NCI-H2107 treated with DMSO at 0.1 percent for 48 hours (cell line): ENCODE measurements around the gene RAB31.

Experiments
- DNase-seq: peaks from one replicate; lab custom pipeline; 2025; ENCODE audit not compliant: unreplicated experiment; lab: John Stamatoyannopoulos, UW

RAB31 gene

DNA sequence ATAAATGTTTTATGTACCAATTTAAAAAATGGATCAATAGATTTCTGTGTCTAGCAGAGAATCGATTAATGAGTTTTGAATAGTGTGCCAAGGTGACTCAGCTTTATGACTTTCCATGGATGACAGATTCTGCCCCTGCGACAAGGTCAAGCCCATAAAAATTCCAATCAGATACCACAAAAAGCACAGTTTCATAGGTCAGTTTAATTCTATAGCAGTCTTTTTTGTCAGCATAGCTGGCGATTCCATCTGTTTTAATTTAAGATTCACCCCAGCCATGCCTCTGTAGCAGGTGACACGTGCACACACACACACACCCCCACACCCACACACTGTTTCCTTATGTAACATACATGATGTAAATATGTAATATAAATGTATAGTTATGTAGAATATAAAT is 28.9 kb downstream of the RAB31 start:
- DNase-seq: no peak

DNA sequence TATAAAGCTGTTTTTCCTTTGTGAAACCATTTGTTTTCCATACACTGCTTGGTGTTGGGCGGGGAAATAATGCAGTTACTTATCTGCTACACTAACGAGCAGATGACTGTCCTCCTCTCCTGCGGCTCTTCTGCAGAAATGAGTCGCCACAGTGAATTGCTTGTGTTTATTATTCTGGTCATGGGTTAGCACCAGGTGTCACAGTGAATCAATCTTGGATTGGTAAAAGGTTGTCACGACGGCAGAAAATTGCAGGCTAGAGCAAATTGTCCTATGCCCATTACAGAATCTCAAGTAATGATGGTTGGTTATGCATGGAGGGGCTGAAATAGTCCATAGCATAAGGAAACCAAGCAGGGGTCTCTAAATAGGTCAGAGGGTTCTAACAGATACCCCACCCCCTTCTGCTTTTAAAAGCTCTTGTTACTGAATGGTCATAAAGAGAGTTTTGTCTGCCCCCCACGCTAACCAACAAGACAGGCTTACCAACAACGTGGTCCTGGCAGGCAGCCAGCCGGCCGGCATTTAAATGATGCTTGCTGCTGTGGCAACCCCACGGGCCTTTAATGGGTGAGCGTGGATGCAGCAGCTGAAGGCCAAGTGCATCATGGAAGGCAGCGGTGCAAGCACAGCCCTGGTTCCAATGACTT is 29.5 kb downstream of the RAB31 start:
- no peak for DNase-seq

DNA sequence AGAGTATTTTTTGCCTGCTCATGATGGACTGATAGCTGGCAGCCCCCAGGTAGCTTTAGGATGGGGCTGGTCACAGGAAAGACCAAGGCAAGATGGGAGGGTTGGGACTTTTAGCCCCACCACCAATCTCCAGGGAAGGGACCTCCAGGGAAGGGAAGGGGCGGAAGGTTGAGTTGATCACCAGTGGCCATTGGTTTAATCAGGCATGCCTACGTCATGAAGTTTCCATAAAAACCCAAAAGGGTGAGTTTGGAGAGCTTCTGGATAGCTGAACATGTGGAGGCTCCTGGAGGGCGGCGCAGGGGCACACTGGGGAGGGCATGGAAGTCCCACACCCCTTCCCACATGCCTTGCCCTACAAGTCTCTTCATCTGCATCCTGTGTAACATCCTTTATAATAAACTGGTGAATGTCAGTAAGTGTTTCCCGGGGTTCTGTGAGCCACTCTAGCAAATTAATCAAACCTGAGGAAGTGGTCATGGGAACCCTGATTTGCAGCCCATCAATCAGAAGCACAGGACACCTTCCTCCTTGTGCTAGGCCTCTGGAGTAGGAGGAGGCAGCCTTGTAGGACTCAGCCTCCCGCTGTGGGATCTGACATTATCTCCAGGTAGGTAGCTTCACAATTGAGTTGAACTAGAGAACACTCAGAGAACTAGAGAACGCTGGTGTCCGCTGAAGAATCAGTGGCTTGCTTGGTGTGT is 30.3 kb downstream of the RAB31 start:
- no peak for DNase-seq

DNA sequence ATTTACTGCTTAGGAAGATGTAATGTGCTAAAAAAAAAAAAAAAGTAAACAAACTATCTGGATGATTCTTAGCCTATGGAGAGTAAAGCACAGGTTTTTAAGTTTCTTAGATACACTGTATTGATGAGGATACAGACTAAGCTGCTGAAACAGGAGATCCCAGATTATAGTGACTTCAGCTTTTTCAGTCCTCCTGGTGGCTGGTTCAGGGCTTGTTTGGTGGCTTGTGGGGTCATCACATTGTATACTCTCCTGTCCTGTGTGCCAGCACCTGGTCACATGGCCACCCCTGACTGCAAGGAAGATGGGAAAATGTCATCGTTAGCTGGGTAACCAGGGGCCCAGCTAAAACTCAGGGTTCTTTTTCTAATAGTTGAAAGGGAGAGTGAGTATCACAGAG is 31.4 kb downstream of the RAB31 start:
- no peak for DNase-seq

DNA sequence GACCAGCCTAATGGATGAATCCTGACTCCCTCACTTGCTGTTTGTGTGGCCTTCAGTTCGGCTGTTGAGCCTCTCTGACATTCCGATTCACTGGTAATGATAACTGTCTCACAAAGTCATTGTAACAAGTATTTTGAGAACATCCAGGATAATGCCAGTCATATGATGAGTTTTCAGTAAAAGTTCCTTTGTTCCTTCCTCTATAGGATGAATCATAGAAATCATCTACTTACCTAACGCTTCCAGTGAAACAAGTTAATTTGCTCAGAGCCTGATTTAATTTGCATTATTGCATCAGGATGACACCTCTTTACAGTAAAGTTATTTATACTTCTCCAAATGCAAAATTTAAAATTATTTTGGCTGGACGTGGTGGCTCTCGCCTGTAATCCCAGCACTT is 32.0 kb downstream of the RAB31 start:
- DNase-seq: no peak

DNA sequence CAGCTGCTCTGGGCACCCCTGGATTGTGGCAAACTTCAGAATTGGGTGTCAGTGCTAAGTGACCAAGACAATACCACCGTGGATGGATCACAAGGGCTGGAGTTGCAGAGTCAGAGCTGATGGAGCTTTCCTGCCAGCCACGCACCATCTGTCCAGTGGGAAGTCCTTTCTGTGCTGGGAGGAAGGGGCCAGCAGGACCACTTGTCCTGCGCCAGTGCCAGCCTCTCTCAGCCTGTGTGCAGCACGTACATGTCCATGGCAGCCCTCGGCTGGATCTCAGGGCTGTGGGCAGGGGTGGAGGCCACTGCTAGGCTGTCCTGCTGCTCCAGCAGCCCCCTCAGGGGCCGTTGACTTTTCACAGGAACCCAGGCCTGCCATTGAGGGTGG is 33.3 kb downstream of the RAB31 start:
- DNase-seq: no peak

DNA sequence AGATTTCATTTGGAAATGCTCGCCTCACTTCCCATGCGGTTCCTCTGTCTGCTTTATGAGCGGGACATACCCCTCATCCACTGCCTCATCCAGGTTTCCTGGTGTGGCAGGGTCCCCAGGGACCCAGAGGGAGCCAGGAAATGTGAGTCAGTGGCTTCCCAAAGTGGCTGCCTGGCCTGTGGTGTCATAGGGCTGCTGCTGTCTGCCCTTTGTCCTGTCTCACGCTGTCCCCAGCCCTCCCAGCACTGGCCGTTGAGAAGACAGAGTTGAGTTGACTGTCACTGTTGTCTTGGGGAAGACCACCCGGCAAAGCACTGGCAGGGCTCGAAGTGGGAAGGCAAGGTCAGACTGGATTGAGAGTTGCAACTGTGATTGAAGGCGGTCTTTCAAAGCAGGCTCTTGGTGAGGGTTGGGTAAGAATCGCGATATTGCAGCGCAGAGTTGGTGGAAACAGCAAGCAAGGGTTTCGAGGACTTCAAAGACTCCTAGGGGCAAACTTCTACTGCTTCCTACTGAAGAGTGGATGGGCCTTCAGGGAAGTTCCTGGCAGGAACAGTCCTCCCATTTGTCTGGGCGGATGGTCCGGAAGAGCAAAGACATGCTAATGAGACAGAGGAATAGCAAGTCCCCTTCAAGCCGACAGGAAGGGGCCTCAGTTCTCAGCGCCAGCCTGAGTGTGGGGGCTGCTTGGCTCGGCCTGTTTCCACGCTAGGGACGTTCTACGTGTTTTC is 33.9 kb downstream of the RAB31 start:
- DNase-seq: no peak

DNA sequence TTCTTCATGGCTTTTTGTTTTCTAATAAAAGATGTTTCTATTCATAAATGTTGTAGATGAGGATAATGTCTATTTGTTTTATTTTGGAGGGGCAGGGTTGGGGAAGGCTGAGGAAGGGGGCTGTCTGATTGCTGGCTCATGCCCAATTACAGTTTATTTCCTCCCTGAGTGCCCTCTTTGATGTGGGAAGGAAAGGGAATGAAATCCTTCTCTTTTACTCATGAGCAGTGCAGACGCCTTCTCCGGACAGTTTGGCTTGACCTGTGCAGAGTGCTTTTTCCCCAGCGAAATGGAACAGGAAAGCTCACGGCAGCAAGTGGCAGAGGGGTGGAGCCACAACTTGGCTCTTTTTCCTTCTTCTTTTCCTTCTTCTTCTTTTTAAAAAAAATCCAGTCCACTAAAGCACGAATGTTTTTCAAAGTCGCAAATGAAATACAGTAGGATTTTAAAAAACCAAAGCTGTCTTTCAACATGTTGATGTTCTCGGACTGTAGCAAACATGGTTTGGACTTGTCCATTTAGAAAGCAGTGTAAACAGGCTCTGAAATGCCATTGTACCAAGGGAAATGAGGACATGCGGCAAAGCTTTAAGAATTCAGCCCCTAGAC is 34.5 kb downstream of the RAB31 start:
- DNase-seq: no peak

DNA sequence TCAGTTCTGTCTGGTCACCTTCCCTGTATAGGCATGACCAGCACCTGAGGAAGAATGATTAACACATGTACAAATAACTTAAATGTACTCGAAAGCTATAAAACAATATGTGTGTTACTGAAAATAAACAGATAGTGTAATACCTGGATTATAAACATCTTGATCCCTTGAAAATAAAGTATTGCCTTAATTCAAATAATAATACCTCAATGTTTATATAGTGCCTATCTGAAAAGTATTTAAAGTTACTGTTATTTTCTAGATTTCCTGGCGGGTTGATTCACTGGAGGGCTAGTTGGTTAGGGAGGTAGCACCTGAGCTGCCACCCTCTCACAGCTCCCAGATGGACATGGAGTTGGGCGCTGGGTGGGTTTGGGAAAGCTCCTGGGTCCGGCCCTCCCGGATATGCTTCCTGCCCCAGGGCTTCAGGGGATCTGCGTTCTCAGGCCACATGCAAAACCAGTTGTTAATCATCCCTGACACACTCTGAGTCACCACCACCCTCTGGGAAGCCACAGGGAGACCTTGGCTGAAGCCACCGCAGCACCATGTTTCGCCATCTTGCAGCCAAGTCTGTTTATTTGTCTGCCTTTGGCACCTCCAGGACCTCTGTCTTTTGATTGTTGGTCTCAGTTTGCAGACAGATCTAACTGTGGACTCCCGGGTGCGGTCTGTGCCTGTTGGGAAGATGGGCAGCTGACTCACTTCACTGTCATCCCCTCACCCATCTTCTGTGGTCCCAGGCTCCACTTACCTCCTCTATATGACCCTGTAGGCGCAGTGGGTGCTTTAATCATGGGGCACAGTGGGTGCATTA is 35.3 kb downstream of the RAB31 start:
- DNase-seq: no peak

DNA sequence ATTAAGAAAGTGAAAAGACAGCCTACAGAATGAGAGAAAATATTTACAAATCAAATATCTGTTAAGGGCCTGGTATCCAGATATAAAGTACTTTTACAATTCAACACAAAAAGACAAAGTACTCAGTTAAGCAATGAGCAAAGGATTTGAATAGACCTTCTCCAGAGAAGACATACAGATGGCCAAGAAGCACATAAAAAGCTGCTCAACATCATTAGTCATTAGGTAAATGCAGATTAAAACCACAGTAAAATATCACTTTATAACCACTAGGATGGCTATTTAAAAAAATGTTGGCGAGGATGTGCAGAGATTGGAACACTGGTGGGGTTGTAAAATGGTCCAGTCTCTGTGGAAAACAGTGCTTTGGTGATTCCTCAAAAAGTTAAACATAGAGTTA is 38.9 kb downstream of the RAB31 start:
- DNase-seq: no peak

DNA sequence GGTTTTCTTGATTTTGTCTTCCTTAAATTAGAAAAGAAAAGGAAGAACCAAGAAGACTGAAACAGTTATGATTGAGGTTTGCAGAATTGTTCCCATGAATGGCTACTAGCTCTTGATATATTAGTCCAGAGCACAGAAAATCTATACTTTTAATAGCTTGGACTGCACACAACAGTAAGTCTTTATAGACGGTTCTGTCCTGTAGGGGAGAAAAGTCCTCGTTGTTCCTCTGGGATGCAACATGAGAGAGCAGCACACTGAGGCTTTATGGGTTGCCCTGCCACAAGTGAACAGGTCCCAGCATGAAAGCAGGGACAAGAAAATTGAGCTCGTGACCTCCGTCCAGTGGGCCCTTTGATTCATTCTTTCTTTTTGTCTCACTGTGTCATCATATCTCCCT is 41.5 kb downstream of the RAB31 start:
- no peak for DNase-seq

DNA sequence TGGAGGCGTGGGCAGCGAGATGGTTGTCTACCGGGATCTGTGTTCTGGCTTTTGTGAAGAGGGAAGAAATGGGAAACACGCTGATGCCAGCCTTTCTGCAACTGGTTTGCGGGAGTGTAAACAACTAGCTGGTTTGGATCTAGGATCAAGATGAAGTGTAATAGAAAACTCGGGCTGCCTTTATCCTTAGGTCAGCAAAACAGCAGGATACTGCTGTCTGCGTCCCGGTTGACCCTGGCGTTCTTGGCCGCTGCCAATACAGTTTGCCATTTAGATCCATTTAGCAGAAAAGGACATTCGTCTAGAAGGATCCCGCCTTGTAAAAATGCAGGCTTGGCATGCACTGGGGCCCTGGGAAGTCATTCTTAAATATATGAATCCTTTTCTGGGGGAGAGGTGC is 42.0 kb downstream of the RAB31 start:
- DNase-seq: no peak

DNA sequence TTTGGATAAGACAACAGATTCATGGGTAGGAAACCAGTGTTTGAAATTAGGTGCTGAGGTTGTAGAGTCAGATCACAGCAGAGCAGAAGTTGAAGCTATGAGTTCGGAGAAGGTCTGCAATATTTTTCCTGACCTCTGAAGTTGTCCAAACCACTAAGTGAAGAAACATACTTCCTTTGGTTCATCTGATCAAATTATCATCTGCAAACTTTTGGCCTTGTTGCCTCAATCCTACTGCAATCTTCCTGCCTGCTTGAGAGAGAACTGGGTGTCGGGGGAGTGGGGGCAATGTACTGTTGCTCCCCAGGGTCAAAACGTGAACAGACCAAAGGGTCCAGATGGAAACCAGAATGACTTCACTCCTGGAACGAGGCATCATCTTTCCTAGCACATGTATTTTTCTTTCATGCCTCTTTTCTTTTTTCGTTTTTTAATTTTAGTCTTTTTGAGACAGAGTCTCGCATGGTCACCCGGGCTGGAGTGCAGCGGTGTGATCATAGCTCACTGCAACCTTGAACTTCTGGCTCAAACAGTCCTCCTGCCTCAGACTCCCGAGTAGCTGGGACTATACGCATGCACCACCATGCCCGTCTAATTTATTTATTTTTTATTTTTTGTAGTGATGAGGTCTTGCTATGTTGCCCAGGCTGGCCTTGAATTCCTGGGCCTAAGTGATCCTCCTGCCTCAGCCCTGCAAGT is 42.7 kb downstream of the RAB31 start:
- no peak for DNase-seq

DNA sequence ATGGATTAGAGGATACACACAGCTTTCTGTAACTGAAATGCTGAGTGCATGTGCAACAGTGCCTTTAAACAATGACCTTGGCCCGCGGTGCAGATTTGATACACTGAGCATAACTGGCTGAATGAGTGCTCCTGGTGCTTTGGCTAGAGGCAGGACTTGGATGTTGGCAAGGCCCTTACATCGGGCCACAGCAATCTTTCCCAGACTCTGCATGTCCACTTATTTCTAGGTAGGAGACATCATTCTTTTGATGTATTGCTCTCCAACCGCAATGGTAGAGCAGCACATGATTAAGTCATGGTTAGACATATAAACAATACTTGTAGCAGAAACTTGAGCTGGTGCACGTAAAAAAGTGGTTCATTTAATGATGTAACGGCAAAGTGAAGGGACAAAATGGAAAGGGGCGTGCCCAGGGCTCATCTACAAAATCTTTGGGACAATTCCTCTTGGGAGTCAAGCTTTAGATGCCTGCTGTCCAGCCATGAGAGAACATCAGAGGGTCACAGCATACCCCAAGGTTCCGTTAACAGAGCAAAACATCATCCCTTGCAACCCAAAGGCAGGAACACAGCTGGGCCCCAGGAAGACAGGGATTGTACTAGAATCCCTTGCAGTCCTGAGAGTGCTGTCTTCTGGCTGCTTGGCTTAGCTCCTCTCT is 43.4 kb downstream of the RAB31 start:
- DNase-seq: no peak

DNA sequence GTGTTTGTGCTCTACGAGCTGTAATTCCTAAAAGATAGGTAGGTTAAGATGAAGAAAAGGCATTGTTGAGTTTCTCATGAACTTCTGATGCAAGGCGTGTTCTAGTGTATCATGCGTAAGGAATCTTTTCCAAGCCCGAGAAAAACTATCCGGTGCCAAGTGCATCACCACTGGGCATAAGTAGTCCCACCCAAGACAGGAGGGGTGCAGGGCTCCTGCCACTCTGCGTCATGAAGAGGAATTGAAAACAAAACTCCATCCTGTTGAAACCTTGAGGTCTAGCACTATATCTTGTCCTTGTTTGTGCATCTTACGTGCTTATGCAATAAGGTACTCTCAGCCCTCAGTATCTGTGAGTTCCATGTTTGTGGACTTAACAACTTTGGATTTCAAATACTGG is 45.7 kb downstream of the RAB31 start:
- DNase-seq: no peak

DNA sequence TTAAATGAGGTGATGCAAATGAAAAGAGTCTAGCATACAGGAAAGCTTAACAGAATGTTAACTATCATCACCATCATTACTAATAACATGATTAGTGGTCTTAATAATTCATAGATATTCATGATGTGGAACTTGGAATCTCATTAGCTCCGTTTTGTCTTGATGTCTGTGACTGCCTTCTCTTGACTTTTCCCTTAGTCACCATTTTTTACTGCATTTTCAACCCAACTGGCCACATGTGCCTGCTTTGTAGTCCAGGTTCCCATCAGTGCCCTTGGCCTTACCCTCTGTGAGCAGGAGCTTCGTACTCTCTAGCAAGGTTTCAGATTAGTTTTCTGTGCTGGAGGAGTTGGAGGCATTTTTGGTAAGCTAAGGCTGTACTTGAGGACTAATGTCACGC is 47.0 kb downstream of the RAB31 start:
- DNase-seq: no peak

DNA sequence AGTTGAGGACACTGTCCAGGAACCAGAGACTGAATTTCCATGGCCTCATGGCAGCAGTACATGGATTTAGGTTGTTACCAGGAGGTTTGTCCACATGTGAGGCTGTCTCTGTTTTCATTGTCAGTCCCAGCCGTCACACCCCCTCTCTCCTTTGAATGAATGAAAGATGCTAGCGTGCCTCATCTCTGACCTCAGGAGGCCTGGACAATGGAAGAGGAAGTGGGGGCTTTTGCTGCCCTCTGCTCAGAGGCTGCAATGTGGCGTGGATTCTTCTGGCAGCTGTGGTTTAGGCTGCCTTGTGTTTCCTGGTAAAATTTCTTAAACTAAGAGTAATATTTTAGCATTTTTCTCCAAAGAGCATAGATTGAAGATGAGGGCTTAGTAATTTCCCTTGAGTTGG is 47.5 kb downstream of the RAB31 start:
- no peak for DNase-seq

DNA sequence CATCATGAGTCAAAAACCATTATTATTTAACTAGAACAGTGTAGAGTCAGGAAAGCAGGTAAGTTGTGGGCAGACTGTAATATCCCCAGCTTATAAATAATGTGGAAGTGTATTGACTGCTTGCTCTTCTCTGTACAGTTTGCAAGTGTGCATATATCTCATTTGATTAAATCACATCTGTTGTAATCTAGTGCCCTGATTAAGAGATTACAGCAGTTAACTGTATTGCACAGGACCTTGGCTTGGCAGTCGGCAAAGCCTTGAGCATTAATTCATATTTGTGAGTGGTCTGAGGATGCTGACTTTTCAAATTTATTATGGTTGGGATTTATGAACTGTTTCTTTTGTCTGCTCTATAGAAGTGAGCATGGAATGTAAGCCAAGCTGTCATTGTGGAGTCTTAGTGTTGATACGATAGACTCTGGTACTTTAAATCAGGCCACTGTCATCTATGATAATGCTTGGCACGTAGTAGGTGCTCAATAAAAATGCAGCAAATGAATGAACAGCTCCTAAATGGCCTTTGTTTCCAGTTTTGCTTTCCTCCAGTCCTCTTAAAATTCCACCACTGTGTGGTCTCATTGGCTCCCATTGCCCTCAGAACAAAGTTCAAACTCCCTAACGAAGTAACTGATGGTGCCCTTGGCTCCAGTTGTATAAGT is 48.3 kb downstream of the RAB31 start:
- DNase-seq: no peak

DNA sequence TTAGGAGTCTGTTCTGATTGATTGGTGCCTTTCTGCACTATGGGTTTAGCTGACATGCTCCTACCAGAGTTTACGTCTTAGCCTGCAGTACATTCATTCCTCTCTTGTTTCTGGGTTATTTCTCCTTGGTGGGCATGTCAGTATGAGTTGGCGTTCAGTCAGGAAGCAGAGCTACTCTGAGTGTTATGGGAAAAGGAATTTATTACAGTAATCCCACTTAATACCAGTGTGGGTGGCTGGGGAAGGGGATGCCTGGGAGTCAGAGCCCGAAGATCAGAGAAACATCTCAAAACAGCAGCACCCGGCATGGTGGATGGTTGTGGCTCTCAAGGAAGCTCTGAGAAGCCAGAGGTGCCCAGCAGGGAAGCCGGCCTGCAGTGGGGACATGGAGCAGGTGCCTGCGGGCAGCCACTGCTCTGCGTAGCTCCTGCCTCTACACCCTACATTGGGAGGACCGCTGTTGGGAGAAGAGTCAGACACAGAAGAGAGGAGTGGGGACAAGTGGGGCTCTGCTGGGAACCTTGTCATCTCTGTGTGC is 48.9 kb downstream of the RAB31 start:
- no peak for DNase-seq
